Activated gamma-delta T cell treated with anti-CD3 and anti-CD28 coated beads, Interleukin-2, amount 50 U/mL, for 16 hours (primary cell): ENCODE measurements around the gene KCNIP2.
"Not testable (repeated sequence)": the region's sequence is repeated elsewhere in the genome, so short reads cannot be mapped to it uniquely, and the experiment has no call there.

Source experiments
- DNase-seq: peaks from one replicate; pipeline ENCODE4 v3.0.0-alpha.2; 2020; ENCODE audit warnings: low read depth

Gene KCNIP2

GRCh38 chr10:101828766-101829551, 14.6 kb downstream of the KCNIP2 start:
- DNase-seq = no peak

GRCh38 chr10:101827919-101828600, 15.5 kb downstream of the KCNIP2 start:
- DNase-seq = no peak

- no peak for DNase-seq
These were observed 16.7 kb downstream of the KCNIP2 start for GRCh38 chr10:101826852-101827434.

- no peak for DNase-seq
These were observed 18.9 kb downstream of the KCNIP2 start for GRCh38 chr10:101824736-101825135.

- DNase-seq = no peak
These were observed 24.5 kb downstream of the KCNIP2 start for GRCh38 chr10:101818872-101819633.

GRCh38 chr10:101818119-101818871, 25.3 kb downstream of the KCNIP2 start, which contains the start of gene OGA:
Gene OGA (minus strand): TSS chr10:101818444. CDS start chr10:101818022, 422 bp downstream.
- DNase-seq = peak; percentile 97

- peak; percentile 24 for DNase-seq
These were observed 26.1 kb downstream of the KCNIP2 start for GRCh38 chr10:101817337-101818118.

- DNase-seq = no peak
These were observed 26.7 kb downstream of the KCNIP2 start for GRCh38 chr10:101816913-101817336.

- DNase-seq = no peak
These were observed 27.2 kb downstream of the KCNIP2 start for GRCh38 chr10:101816376-101816775.

GRCh38 chr10:101814466-101815071, 29.0 kb downstream of the KCNIP2 start:
- no peak for DNase-seq

GRCh38 chr10:101812606-101813005, 31.0 kb downstream of the KCNIP2 start:
- DNase-seq = no peak

GRCh38 chr10:101807158-101807557, 36.4 kb downstream of the KCNIP2 start:
- DNase-seq = no peak

GRCh38 chr10:101803511-101803910, 40.1 kb downstream of the KCNIP2 start:
- no peak for DNase-seq

- DNase-seq = no peak
These were observed 46.1 kb downstream of the KCNIP2 start for GRCh38 chr10:101797403-101798059.

- DNase-seq = no peak
These were observed 50.1 kb downstream of the KCNIP2 start for GRCh38 chr10:101793526-101793925.

GRCh38 chr10:101789686-101790085, 53.9 kb downstream of the KCNIP2 start:
- no peak for DNase-seq

- DNase-seq = not testable (repeated sequence)
These were observed 54.4 kb downstream of the KCNIP2 start for GRCh38 chr10:101789231-101789630.

GRCh38 chr10:101785801-101786200, 57.8 kb downstream of the KCNIP2 start:
- no peak for DNase-seq

- DNase-seq = no peak
These were observed 59.0 kb downstream of the KCNIP2 start for GRCh38 chr10:101784558-101784957.

- no peak for DNase-seq
These were observed 59.9 kb downstream of the KCNIP2 start for GRCh38 chr10:101783736-101784118.
